Urinary bladder (tissue), 4 donors: ENCODE measurements around the gene CAB39L. TPM values are rescaled to one million over a fixed set of nuclear protein-coding genes. Genes with fewer than 3 reads are reported as not detected.
A peak's percentile ranks its signal among the peaks of the same experiment; 100 is the strongest.

Experiments used
- DNase-seq: peaks from one replicate; pipeline ENCODE4 v3.0.0-alpha.2; 2015; ENCODE audit errors: extremely low spot score
- H3K27ac ChIP-seq: one replicate; pipeline ENCODE4 v1.5.1; 2013; ENCODE audit warnings: low read depth, mild to moderate bottlenecking, moderate library complexity
- H3K36me3 ChIP-seq: one replicate; pipeline ENCODE4 v1.6.1; 2013; ENCODE audit warnings: mild to moderate bottlenecking, moderate library complexity; ENCODE audit not compliant: insufficient read depth
- H3K4me1 ChIP-seq: one replicate; pipeline ENCODE4 v1.6.1; 2013; ENCODE audit warnings: mild to moderate bottlenecking, moderate library complexity; ENCODE audit not compliant: insufficient read depth
- H3K4me3 ChIP-seq: one replicate; pipeline ENCODE4 v1.5.1; 2013; ENCODE audit warnings: low read depth, low read length
- WGBS: extraction: QIAGEN DNeasy Blood & Tissue Kit; methylation state at CpG from one replicate; pipeline ENCODE4 v1.1.7; 2013; 5-methylcytosine and 5-hydroxymethylcytosine counted together
- polyA plus RNA-seq: library from polyadenylated mRNA; stranded (reverse); fragments of 200-250 nt; gene quantifications from one replicate; pipeline ENCODE4 v1.2.3, GENCODE V29; 2013
- total RNA-seq: library from RNA; depleted of rRNA; stranded (reverse); fragments of >200 nt; gene quantifications from one replicate; pipeline ENCODE4 v1.2.3, GENCODE V29; 2014
- donor health status: healthy with polysubstance abuse.
- donor health status: healthy.

The CAB39L gene
- total and polyA plus RNA-seq, 2 donors, result 38.7 to 39.3 TPM

DNA sequence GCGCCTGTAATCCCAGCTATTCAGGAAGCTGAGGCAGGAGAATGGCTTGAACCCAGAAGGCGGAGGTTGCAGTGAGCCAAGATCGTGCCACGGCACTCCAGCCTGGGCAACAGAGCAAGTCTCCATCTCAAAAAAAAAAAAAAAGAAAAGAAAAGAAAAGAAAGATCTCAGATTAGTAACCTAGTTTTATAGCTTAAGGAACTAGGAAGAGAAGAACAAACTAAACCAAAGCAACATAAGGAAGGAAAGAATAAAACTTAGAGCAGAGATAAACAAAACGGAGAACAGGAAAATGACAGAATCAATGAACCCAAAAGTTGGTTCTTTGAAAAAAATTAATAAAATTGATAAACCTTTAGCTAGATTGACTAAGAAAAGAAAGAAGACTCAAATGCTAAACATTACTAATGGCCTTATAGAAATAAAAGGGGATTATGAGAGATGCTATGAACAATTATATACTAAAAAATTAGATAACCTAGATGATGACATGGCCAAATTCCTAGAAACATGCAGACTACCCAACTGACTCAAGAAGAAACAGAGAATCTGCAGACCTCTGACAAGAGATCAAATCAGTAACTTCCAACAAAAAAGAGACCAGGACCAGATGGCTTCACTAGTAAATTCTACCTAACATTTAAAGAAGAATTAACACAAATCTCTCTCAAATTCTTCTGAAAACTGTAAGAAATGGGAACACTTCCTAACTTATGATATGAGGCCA lies 127.9 kb downstream of the CAB39L start:
- H3K4me3 ChIP-seq, result no peak overlapping the region
- H3K36me3 ChIP-seq, result no peaks in the 10 kb centered on the region
- no peak overlapping the region for H3K27ac ChIP-seq
- no peak for DNase-seq
- H3K4me1 ChIP-seq, result no peaks in the 10 kb centered on the region
- 93% methylated on average over 5 of the region's 5 CpGs for WGBS

DNA sequence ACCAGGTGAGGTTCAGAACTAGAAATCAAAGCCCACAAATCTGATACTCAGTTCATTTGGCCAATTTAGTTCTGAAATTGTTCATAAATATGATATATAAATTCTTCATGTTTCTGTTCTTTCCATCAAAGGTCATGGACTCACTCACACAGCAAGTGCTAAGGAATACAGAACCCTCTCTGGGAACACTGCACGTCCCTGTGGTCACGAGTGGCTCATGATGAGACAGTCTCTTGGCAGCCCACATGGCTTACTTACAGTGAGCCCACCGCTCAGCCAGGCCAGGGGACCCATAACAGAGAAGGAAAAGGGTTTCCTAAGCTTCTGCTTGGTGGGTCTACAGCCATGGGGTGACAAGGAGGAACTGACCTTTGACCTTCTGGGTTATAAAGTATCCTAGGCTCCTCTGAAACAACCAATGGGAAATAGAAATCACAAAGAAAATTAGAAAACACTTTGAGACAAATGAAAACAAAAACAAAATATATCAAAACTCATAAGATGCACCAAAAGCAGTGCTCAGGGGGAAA lies 128.8 kb downstream of the CAB39L start:
- 92% methylated on average over 3 of the region's 3 CpGs for WGBS

DNA sequence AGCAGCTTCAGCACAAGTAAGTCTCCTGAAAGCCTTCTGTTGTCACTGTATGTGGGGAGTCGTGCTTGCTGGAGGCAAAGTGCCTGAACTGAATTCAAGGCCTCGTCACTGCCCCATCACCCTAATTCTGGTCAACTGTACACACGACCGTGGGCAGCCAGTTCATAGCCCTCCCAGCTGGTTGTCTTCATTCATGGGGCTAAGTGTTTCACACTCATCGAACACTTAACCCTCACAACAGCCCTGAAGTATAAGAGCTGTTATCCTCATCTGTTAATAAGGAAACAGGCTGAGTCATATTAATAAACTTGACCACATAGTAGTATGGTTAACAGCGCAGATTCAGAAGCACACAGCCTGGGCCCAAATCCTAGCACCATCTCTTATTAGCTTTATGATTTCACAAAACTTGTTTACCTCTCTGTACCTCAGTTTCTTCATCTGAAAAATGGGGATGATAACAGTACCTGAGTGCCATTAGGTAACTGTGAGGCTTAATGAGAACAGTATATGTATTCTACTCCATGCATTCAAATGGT lies 129.5 kb downstream of the CAB39L start:
- H3K4me3 ChIP-seq, result no peak overlapping the region
- 51% methylated on average over 6 of the region's 6 CpGs for WGBS
- H3K27ac ChIP-seq, result peak overlapping the region; percentile 42
- no peaks in the 10 kb centered on the region for H3K4me1 ChIP-seq
- DNase-seq, result no peak
- H3K36me3 ChIP-seq, result no peaks in the 10 kb centered on the region

More for the DNA sequence above, 128.8 kb downstream of the CAB39L start:
- no peaks in the 10 kb centered on the region for H3K36me3 ChIP-seq
- DNase-seq, result no peak
- no peaks in the 10 kb centered on the region for H3K4me1 ChIP-seq
- H3K4me3 ChIP-seq, result no peak overlapping the region
- H3K27ac ChIP-seq, result no peak overlapping the region

DNA sequence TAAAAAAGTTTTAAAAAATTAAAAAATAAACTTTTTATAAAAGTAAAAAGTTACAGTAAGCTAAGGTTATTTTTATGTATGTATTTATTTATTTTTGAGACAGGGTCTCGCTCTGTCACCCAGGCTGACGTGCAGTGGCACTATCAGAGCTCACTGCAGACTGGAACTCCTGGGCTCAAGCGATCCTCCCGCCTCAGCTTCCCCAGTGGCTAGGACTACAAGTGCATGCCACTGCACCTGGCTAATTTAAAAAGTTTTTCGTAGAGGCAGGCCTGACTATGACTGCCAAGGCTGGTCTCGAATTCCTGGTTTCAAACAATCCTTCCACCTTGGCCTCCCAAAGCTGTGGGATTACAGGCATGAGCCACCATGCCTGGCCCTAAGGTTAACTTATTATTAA lies 132.0 kb downstream of the CAB39L start:
- H3K27ac ChIP-seq, result no peak overlapping the region
- no peaks in the 10 kb centered on the region for H3K36me3 ChIP-seq
- DNase-seq, result no peak
- 96% methylated on average over 6 of the region's 6 CpGs for WGBS
- no peaks in the 10 kb centered on the region for H3K4me1 ChIP-seq
- H3K4me3 ChIP-seq, result no peak overlapping the region

DNA sequence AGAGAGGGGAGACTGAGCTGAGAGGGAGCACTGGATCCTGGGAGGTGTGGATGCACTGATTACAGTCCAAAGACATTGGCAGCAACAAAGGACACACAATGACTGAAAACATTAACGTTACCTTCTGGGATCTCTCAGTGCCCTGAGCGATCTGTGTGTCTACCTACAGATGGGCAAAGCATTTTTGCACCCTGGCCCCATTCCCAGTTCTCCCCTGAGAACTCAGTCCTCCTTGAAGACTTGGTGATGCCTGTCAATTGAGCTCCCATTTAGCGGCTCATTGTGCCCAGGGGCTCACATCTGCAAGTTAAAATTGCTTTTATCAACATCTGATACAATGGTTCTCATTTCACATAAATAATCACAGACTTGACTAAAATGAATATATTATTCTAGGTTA lies 133.6 kb downstream of the CAB39L start:
- Histone ChIP-seq H3K4me3 (no peak overlapping the region), H3K4me1 (no peaks in the 10 kb centered on the region), H3K27ac (no peak overlapping the region), H3K36me3 (no peaks in the 10 kb centered on the region)
- 97% methylated on average over 3 of the region's 3 CpGs for WGBS
- no peak for DNase-seq

DNA sequence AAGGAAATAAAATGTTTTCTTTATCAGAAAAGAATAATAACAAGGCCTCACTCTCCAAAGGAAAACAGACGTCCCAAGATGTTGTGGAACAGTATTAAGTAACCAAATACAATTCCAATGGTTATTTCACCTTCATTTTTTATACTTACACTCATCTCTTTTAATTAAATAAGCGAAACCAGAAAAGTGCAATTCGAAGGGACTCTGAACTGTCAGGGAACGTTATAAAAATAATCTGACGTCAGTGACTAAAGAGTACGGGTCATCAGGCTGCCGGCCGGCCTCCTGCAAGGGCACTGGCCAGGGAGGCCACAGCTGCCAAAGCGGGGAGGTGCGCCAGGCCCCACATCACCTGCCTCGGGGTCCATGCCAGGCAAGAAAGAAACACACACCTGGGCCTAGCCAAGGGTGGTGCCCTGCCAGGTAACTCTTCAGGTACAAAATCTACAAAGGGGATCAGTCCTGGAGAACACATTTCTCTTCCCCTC lies 134.9 kb downstream of the CAB39L start:
- no peaks in the 10 kb centered on the region for H3K4me1 ChIP-seq
- WGBS, result 76% methylated on average over 11 of the region's 11 CpGs
- H3K36me3 ChIP-seq, result no peaks in the 10 kb centered on the region
- DNase-seq, result no peak
- peak overlapping the region; percentile 90 for H3K27ac ChIP-seq
- H3K4me3 ChIP-seq, result no peak overlapping the region

GRCh38 chr13:49308097-49308875 lies 135.6 kb downstream of the CAB39L start:
- WGBS, result 22% methylated on average over 7 of the region's 7 CpGs
- Histone ChIP-seq H3K4me3 (no peak overlapping the region), H3K4me1 (no peaks in the 10 kb centered on the region), H3K27ac (peak overlapping the region; percentile 64), H3K36me3 (no peaks in the 10 kb centered on the region)
- DNase-seq, result peak; percentile 67

DNA sequence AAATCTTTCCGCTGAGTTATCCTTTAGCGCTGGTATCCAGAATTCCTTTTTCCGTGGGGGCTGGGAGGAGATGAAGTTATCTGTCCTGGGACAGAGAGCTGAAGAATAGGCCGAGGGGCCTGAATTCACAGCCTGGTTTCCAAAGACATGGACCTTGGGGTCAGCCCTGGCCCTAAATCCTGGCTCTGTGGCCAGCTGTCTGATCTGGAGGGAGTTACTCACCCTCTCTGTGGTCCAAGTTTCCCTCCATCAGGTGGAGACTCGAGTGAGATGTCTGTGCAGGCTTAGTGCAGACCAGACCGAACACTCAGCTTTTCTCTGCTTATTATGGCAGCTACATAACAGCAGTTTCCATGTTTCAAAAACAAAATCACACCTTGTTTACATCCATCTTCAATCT lies 136.5 kb downstream of the CAB39L start:
- Histone ChIP-seq H3K36me3 (no peaks in the 10 kb centered on the region), H3K4me1 (no peaks in the 10 kb centered on the region), H3K4me3 (no peak overlapping the region), H3K27ac (peak overlapping the region; percentile 24)
- DNase-seq, result no peak
- WGBS, result 71% methylated on average over 6 of the region's 6 CpGs

- H3K4me3 ChIP-seq, result no peak overlapping the region
- WGBS, result 85% methylated on average over 15 of the region's 15 CpGs
- H3K27ac ChIP-seq, result no peak overlapping the region
- H3K4me1 ChIP-seq, result no peaks in the 10 kb centered on the region
- H3K36me3 ChIP-seq, result no peaks in the 10 kb centered on the region
- no peak for DNase-seq
Measured at GRCh38 chr13:49305792-49306425, 138.0 kb downstream of the CAB39L start.

DNA sequence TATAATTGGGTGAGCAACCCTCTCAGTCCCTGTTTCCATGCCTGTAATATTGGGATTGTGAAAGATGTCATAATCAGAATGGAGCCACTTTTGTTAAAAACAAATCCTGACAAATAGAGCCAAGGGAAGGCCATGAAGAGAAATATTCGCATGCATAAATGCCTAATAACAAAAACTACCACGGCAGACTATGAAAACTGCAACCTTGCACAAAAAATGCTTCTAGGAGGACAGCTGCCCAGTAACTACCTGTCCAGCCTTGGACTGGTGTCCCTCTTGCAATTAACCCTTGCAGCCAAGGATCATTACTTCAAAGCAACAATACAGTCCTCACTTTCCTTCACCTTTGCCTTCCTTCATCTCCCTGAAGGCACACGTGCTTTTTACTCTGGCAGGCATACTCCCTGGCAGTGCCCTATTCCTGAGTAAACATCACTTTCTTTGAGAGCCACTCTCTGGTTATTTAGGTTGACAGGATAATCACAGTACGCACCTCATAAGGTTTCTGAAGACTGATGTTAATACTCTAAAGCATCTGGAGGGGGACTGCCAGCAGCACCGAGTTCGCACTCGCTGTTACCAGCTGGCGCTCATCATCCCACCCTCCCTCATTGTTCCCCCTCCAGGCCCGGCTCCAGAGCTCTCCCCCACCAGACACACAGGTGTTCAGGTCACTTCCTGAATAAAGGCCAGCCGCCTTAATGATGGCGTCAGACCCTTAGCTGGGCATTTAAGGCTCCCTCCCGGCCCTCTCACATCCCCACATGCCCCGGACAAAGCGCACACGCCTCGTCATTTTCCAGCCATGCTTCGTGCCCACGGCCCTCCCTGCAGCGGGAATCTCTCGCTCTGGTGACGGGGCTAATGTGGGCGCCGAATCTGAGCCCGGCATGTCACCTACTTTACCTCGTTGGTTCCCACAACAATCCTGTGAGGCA lies 138.8 kb downstream of the CAB39L start:
- Histone ChIP-seq H3K27ac (no peak overlapping the region), H3K4me1 (no peaks in the 10 kb centered on the region), H3K36me3 (no peaks in the 10 kb centered on the region), H3K4me3 (no peak overlapping the region)
- no peak for DNase-seq
- WGBS, result 86% methylated on average over 25 of the region's 25 CpGs

- Histone ChIP-seq H3K4me3 (no peak overlapping the region), H3K27ac (no peak overlapping the region), H3K4me1 (no peaks in the 10 kb centered on the region), H3K36me3 (no peaks in the 10 kb centered on the region)
- no peak for DNase-seq
- WGBS, result 96% methylated on average over 12 of the region's 12 CpGs
Measured at GRCh38 chr13:49304356-49304755, 139.5 kb downstream of the CAB39L start.

DNA sequence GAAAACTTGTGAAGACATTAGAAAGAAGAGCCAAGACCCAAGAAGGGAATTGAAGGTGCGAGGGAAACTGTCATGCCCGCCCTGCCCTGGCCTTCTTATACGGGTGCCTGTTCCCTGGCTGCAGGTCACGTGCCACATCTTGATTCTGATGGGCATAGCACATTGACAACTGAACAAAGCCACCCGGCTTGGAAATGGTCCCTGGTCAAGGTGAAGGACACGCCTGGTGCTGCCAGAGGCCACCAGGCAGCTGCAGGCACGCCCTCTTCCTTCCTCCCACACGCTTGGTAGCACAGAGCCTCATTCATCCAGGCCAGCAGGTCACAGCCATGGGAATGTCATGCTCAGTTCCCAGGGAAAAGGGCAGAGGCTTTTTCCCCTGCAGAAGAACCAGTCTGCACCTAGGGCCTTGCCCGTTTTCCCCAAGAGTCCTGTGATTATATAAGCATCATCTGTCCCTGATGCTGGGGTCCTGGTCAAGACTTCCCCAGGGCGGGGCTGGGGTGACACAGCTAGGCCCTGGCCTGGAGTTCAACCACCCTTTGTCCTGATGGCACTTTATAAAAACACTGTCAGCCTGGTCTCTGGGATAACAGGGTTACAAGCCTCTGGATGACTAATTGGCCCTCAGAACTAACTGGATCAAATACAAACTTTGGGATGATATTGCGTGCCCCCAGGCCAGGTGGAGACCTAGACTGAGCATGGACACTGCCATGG lies 140.2 kb downstream of the CAB39L start:
- Histone ChIP-seq H3K4me3 (no peak overlapping the region), H3K4me1 (no peaks in the 10 kb centered on the region), H3K36me3 (no peaks in the 10 kb centered on the region), H3K27ac (no peak overlapping the region)
- DNase-seq, result no peak
- WGBS, result 81% methylated on average over 11 of the region's 11 CpGs
